ENCODE data around the gene FNIP2.

- TF ChIP-seq FOXA1 (IDR thresholded peaks at IDR 0.05) (no peak), BHLHE40 (IDR thresholded peaks at IDR 0.05; ENCODE audit: borderline replicate concordance) (no peak), SP1 (IDR thresholded peaks at IDR 0.05) (no peak), ELF4 (IDR thresholded peaks at IDR 0.05) (no peak), TARDBP (IDR thresholded peaks at IDR 0.05) (no peak), ARNT (IDR thresholded peaks at IDR 0.05) (no peak), NFRKB (IDR thresholded peaks at IDR 0.05) (no peak), PKNOX1 (IDR thresholded peaks at IDR 0.05) (no peak), SUZ12 (IDR thresholded peaks at IDR 0.05) (no peak), CTBP1 (IDR thresholded peaks at IDR 0.05; ENCODE audit: borderline replicate concordance) (no peak)
Observed at GRCh38 chr4:158814207-158814606, 45.4 kb downstream of the FNIP2 start.

Data from HEK293T (cell line).